Uterus (tissue), 2 donors: ENCODE results near the gene PRUNE2.

ENCODE experiments used
- CTCF ChIP-seq, 4 experiments: fragments of 200-600 bp in 2 of 4; fragments of 450-650 bp in 2 of 4; sonication (generic) in 2 of 4; IDR thresholded peaks; one replicate each; pipeline ENCODE4 v1.5.1; 2016 to 2019; ENCODE audit warnings: antibody characterized with exemption in 4 of 4, mild to moderate bottlenecking in 2 of 4, moderate library complexity in 1 of 4
- POLR2A ChIP-seq, 2 donors: fragments of 450-650 bp; IDR thresholded peaks; one replicate each; pipeline ENCODE4 v1.6.1; 2016; ENCODE audit warnings: antibody characterized with exemption in 2 of 2, mild to moderate bottlenecking in 1 of 2, moderate library complexity in 1 of 2

GRCh38 chr9:76845254-76845653 lies 60.7 kb downstream of the PRUNE2 start:
- TF ChIP-seq CTCF (IDR thresholded peaks at IDR 0.05) (no peak), POLR2A (IDR thresholded peaks at IDR 0.05) (no peak)
